Smooth muscle cell (in vitro differentiated cells): ENCODE measurements around the gene MYO7B. TPM values are rescaled to one million over a fixed set of nuclear protein-coding genes. Genes with fewer than 3 reads are reported as not detected.

Experiments
- DNase-seq: peaks from one replicate; lab custom pipeline; 2025; ENCODE audit not compliant: unreplicated experiment; lab: John Stamatoyannopoulos, UW
- H2AFZ ChIP-seq: fragments of 200-600 bp; sonication (generic); 2 replicates; pipeline ENCODE4 v1.6.0; 2016; ENCODE audit warnings: antibody characterized with exemption, low read depth, mild to moderate bottlenecking
- H3F3A ChIP-seq: fragments of 200-600 bp; sonication (generic); 2 replicates; pipeline ENCODE4 v1.6.0; 2017; ENCODE audit warnings: antibody characterized with exemption, low read depth
- H3K27ac ChIP-seq: fragments of 200-600 bp; sonication (generic); 2 replicates; pipeline ENCODE4 v1.5.1; 2016; ENCODE audit warnings: low read depth, mild to moderate bottlenecking
- H3K27me3 ChIP-seq: fragments of 200-600 bp; sonication (generic); 2 replicates; pipeline ENCODE4 v1.6.1; 2016; ENCODE audit warnings: low read depth, mild to moderate bottlenecking
- H3K36me3 ChIP-seq: fragments of 200-600 bp; sonication (generic); 2 replicates; pipeline ENCODE4 v1.5.1; 2016; ENCODE audit warnings: low read depth
- H3K4me1 ChIP-seq: fragments of 200-600 bp; sonication (generic); 2 replicates; pipeline ENCODE4 v1.5.1; 2016; ENCODE audit warnings: low read depth
- H3K4me2 ChIP-seq: fragments of 200-600 bp; sonication (generic); 2 replicates; pipeline ENCODE4 v1.6.0; 2016; ENCODE audit warnings: mild to moderate bottlenecking
- H3K4me3 ChIP-seq: fragments of 200-600 bp; sonication (generic); 2 replicates; pipeline ENCODE4 v1.5.1; 2016; ENCODE audit warnings: mild to moderate bottlenecking
- H3K79me2 ChIP-seq: fragments of 200-600 bp; sonication (generic); 2 replicates; pipeline ENCODE4 v1.6.0; 2016; ENCODE audit warnings: low read depth, mild to moderate bottlenecking
- H3K9ac ChIP-seq: fragments of 200-600 bp; sonication (generic); 2 replicates; pipeline ENCODE4 v1.6.0; 2016; ENCODE audit warnings: low read depth
- H3K9me3 ChIP-seq: fragments of 200-600 bp; sonication (generic); replicated peaks from 2 replicates; pipeline ENCODE4 v1.5.1; 2016; ENCODE audit warnings: low read depth
- H4K20me1 ChIP-seq: fragments of 200-600 bp; sonication (generic); 2 replicates; pipeline ENCODE4 v1.6.0; 2016; ENCODE audit warnings: low read depth
- WGBS: methylation state at CpG from one replicate; pipeline ENCODE4 v1.1.7; 2016; ENCODE audit warnings: low lambda C conversion rate; 5-methylcytosine and 5-hydroxymethylcytosine counted together
- polyA plus RNA-seq: library from polyadenylated mRNA; unstranded; fragments of >200 nt; fragmentation: Nextera tagmentation; extraction: Ambion mirVana; gene quantifications from 2 replicates; pipeline ENCODE4 v1.2.1, GENCODE V29; 2016
- total RNA-seq: library from RNA; depleted of rRNA; stranded (reverse); fragments of >200 nt; gene quantifications from 2 replicates; pipeline ENCODE4 v1.2.3, GENCODE V29; 2014
- TF ChIP-seq, protein P1 (sequence below): fragments of 200-600 bp; sonication (generic); IDR thresholded peaks from 2 replicates; pipeline ENCODE4 v1.5.1; 2017; ENCODE audit warnings: borderline replicate concordance, mild to moderate bottlenecking, antibody characterized with exemption; ENCODE audit not compliant: insufficient read depth, poor library complexity, severe bottlenecking

MYO7B gene
- total and polyA plus RNA-seq, 2 experiments from 2014 or later, result 0.09 to 0.35 TPM

- no peak overlapping the region for H3K9ac ChIP-seq
- H3K27me3 ChIP-seq, result no peaks in the 10 kb centered on the region
- no peaks in the 10 kb centered on the region for H4K20me1 ChIP-seq
- no peak overlapping the region for H2AFZ ChIP-seq
- H3K79me2 ChIP-seq, result no peaks in the 10 kb centered on the region
- H3K27ac ChIP-seq, result no peak overlapping the region
- H3K9me3 ChIP-seq, result no peaks in the 10 kb centered on the region
- no peaks in the 10 kb centered on the region for H3K36me3 ChIP-seq
- DNase-seq, result no peak
- TF ChIP-seq, protein P1, sequence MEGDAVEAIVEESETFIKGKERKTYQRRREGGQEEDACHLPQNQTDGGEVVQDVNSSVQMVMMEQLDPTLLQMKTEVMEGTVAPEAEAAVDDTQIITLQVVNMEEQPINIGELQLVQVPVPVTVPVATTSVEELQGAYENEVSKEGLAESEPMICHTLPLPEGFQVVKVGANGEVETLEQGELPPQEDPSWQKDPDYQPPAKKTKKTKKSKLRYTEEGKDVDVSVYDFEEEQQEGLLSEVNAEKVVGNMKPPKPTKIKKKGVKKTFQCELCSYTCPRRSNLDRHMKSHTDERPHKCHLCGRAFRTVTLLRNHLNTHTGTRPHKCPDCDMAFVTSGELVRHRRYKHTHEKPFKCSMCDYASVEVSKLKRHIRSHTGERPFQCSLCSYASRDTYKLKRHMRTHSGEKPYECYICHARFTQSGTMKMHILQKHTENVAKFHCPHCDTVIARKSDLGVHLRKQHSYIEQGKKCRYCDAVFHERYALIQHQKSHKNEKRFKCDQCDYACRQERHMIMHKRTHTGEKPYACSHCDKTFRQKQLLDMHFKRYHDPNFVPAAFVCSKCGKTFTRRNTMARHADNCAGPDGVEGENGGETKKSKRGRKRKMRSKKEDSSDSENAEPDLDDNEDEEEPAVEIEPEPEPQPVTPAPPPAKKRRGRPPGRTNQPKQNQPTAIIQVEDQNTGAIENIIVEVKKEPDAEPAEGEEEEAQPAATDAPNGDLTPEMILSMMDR, result no peak
- no peak overlapping the region for H3K4me3 ChIP-seq
- peaks cover 12% of the 10 kb centered on the region for H3K4me1 ChIP-seq
- no peaks in the 10 kb centered on the region for H3F3A ChIP-seq
- WGBS, result 88% methylated on average over 13 of the region's 16 CpGs
- H3K4me2 ChIP-seq, result no peak overlapping the region
Observed at GRCh38 chr2:127634066-127634617, 98.7 kb downstream of the MYO7B start.

GRCh38 chr2:127634626-127635379 lies 99.3 kb downstream of the MYO7B start:
- Histone ChIP-seq H3K4me2 (no peak overlapping the region), H3K9me3 (no peaks in the 10 kb centered on the region), H3K4me3 (no peak overlapping the region), H3K36me3 (no peaks in the 10 kb centered on the region), H3K27ac (no peak overlapping the region), H3K79me2 (no peaks in the 10 kb centered on the region), H4K20me1 (no peaks in the 10 kb centered on the region), H3K9ac (no peak overlapping the region), H3K27me3 (no peaks in the 10 kb centered on the region), H3F3A (no peaks in the 10 kb centered on the region), H3K4me1 (peaks cover 12% of the 10 kb centered on the region), H2AFZ (no peak overlapping the region)
- TF ChIP-seq, protein P1, result no peak
- DNase-seq, result no peak
- WGBS, result 98% methylated on average over 13 of the region's 17 CpGs

- TF ChIP-seq, protein P1, result no peak
- H3K9ac ChIP-seq, result no peak overlapping the region
- H3K27ac ChIP-seq, result no peak overlapping the region
- H3K9me3 ChIP-seq, result no peaks in the 10 kb centered on the region
- H3K4me3 ChIP-seq, result no peak overlapping the region
- H4K20me1 ChIP-seq, result no peaks in the 10 kb centered on the region
- no peak overlapping the region for H3K4me2 ChIP-seq
- no peak for DNase-seq
- H2AFZ ChIP-seq, result no peak overlapping the region
- peaks cover 12% of the 10 kb centered on the region for H3K4me1 ChIP-seq
- no peaks in the 10 kb centered on the region for H3F3A ChIP-seq
- H3K79me2 ChIP-seq, result no peaks in the 10 kb centered on the region
- no peaks in the 10 kb centered on the region for H3K27me3 ChIP-seq
- 92% methylated on average over 18 of the region's 19 CpGs for whole genome bisulfite sequencing
- no peaks in the 10 kb centered on the region for H3K36me3 ChIP-seq
Observed at GRCh38 chr2:127635380-127636237, 100.1 kb downstream of the MYO7B start.
